DMS53 treated with DMSO at 0.1 percent for 48 hours (cell line): ENCODE measurements around the gene PCDH9.
A peak's percentile ranks its signal among the peaks of the same experiment; 100 is the strongest.

Experiments
- DNase-seq: peaks from one replicate; lab custom pipeline; 2025; ENCODE audit not compliant: unreplicated experiment; lab: John Stamatoyannopoulos, UW

PCDH9 gene

GRCh38 chr13:66689037-66689619 lies 541.0 kb downstream of the PCDH9 start:
- no peak for DNase-seq

GRCh38 chr13:66681403-66681802 lies 548.7 kb downstream of the PCDH9 start:
- DNase-seq, result no peak

- no peak for DNase-seq
Measured at GRCh38 chr13:66680031-66680430, 550.1 kb downstream of the PCDH9 start.

- DNase-seq, result no peak
Measured at GRCh38 chr13:66675620-66676019, 554.5 kb downstream of the PCDH9 start.

- no peak for DNase-seq
Measured at GRCh38 chr13:66673401-66673800, 556.7 kb downstream of the PCDH9 start.

GRCh38 chr13:66665991-66666390 lies 564.1 kb downstream of the PCDH9 start:
- DNase-seq, result peak; percentile 64

- no peak for DNase-seq
Measured at GRCh38 chr13:66663711-66664110, 566.4 kb downstream of the PCDH9 start.

GRCh38 chr13:66663206-66663605 lies 566.9 kb downstream of the PCDH9 start:
- DNase-seq, result no peak

GRCh38 chr13:66661336-66661735 lies 568.8 kb downstream of the PCDH9 start:
- no peak for DNase-seq

- DNase-seq, result no peak
Measured at GRCh38 chr13:66660468-66660813, 569.7 kb downstream of the PCDH9 start.

- DNase-seq, result no peak
Measured at GRCh38 chr13:66659701-66660467, 570.3 kb downstream of the PCDH9 start.

- no peak for DNase-seq
Measured at GRCh38 chr13:66659286-66659685, 570.9 kb downstream of the PCDH9 start.

GRCh38 chr13:66657165-66657881 lies 572.8 kb downstream of the PCDH9 start:
- DNase-seq, result peak; percentile 72

- no peak for DNase-seq
Measured at GRCh38 chr13:66655847-66656454, 574.2 kb downstream of the PCDH9 start.

GRCh38 chr13:66644855-66645460 lies 585.2 kb downstream of the PCDH9 start:
- no peak for DNase-seq

- no peak for DNase-seq
Measured at GRCh38 chr13:66640231-66640630, 589.9 kb downstream of the PCDH9 start.

- DNase-seq, result no peak
Measured at GRCh38 chr13:66639044-66639443, 591.1 kb downstream of the PCDH9 start.

- no peak for DNase-seq
Measured at GRCh38 chr13:66635526-66635925, 594.6 kb downstream of the PCDH9 start.

- no peak for DNase-seq
Measured at GRCh38 chr13:66634384-66634783, 595.8 kb downstream of the PCDH9 start.

- no peak for DNase-seq
Measured at GRCh38 chr13:66627512-66627911, 602.6 kb downstream of the PCDH9 start.

GRCh38 chr13:66624302-66624701 lies 605.8 kb downstream of the PCDH9 start:
- DNase-seq, result no peak
